Measurements from ENCODE around the gene RFWD3. TPM values are rescaled to one million over a fixed set of nuclear protein-coding genes. Genes with fewer than 3 reads are reported as not detected.

Gene RFWD3
- total and polyA plus RNA-seq, 2 of the 8 experiments (the other 6 are each of a cell fraction or from before 2014, with no cell fraction given): 67.1 to 114 TPM

GRCh38 chr16:74666425-74667254, at the start of gene RFWD3 (continued):
- TF ChIP-seq YY1 (IDR thresholded peaks at IDR 0.05; ENCODE audit: low read depth, low read length) (no peak), JUN (IDR thresholded peaks at IDR 0.05; ENCODE audit: low read depth, low read length) (no peak)

Data from H1 (cell line).